Gastroesophageal sphincter (tissue), 4 donors: ENCODE measurements around the gene MEIS2. TPM values are rescaled to one million over a fixed set of nuclear protein-coding genes. Genes with fewer than 3 reads are reported as not detected.
A peak's percentile ranks its signal among the peaks of the same experiment; 100 is the strongest.

Experiments
- ATAC-seq: fragments of 150-250 bp; one replicate; pipeline ENCODE4 v1.9.1; 2016; ENCODE audit warnings: mild to moderate bottlenecking, moderate library complexity
- H3K27ac ChIP-seq, 4 donors: fragments of 200-600 bp; sonication (generic) in 3 of 4; 1 replicate in 3 of 4; 2 replicates in 1 of 4; pipeline ENCODE4 v1.5.1; 2016 to 2019
- H3K27me3 ChIP-seq: fragments of 200-600 bp; sonication (generic); one replicate; pipeline ENCODE4 v1.5.1; 2019
- H3K36me3 ChIP-seq, 2 donors: fragments of 200-600 bp; sonication (generic); one replicate each; pipeline ENCODE4 v1.5.1; 2019; ENCODE audit warnings: control low read depth in 1 of 2
- H3K4me1 ChIP-seq, 3 donors: fragments of 200-600 bp; sonication (generic); 1 replicate in 2 of 3; 2 replicates in 1 of 3; pipeline ENCODE4 v1.5.1; 2016 to 2019; ENCODE audit warnings: control low read depth in 2 of 3
- H3K4me3 ChIP-seq, 2 donors: fragments of 200-600 bp; sonication (generic); one replicate each; pipeline ENCODE4 v1.5.1; 2019; ENCODE audit warnings: mild to moderate bottlenecking in 1 of 2, moderate library complexity in 1 of 2
- H3K9me3 ChIP-seq, 3 donors: fragments of 200-600 bp; sonication (generic); one replicate each; pipeline ENCODE4 v1.5.1; 2017 to 2019; ENCODE audit warnings: control low read depth in 2 of 3
- CTCF ChIP-seq, 4 experiments: fragments of 200-600 bp in 2 of 4; fragments of 450-650 bp in 2 of 4; sonication (generic) in 1 of 4; IDR thresholded peaks; one replicate each; pipeline ENCODE4 v1.5.1; 2017 to 2019; ENCODE audit warnings: antibody characterized with exemption in 4 of 4, mild to moderate bottlenecking in 2 of 4, moderate library complexity in 2 of 4
- EP300 ChIP-seq: sonication (generic); formaldehyde crosslinking; IDR thresholded peaks from one replicate; pipeline ENCODE4 v1.6.1; 2017; ENCODE audit warnings: antibody characterized with exemption, mild to moderate bottlenecking
- POLR2A ChIP-seq, 2 donors: fragments of 450-650 bp; IDR thresholded peaks; one replicate each; pipeline ENCODE4 v1.6.1; 2017; ENCODE audit warnings: antibody characterized with exemption in 2 of 2, mild to moderate bottlenecking in 2 of 2, moderate library complexity in 1 of 2
- POLR2AphosphoS5 ChIP-seq: sonication (generic); formaldehyde crosslinking; IDR thresholded peaks from one replicate; pipeline ENCODE4 v1.6.1; 2017; ENCODE audit warnings: antibody characterized with exemption
- WGBS, 2 donors: methylation state at CpG; one replicate each; pipeline ENCODE4 v1.1.5; 2018; ENCODE audit warnings: low coverage in 1 of 2; 5-methylcytosine and 5-hydroxymethylcytosine counted together
- total RNA-seq, 4 donors: library from RNA; depleted of rRNA; stranded (reverse); fragments of >200 nt; gene quantifications; one replicate each; pipeline ENCODE4 v1.1.0, GENCODE V29; 2016

The MEIS2 gene
- total RNA-seq, 4 donors from 2014 or later = 43.1 to 108 (median 85.7) TPM

GRCh38 chr15:37117030-37117429 lies 16.7 kb upstream of the MEIS2 start:
- no peak for ATAC-seq
- Histone ChIP-seq H3K27ac (no peak overlapping the region), H3K27me3 (no peaks in the 10 kb centered on the region), H3K9me3 (no peaks in the 10 kb centered on the region), H3K4me1 (peaks cover 0 to 16% (median 0%) of the 10 kb centered on the region in 3 donors), H3K36me3 (no peaks in the 10 kb centered on the region), H3K4me3 (no peak overlapping the region)
- no peak for TF ChIP-seq CTCF (IDR thresholded peaks at IDR 0.05)
- 43 to 86% methylated on average over 1 of the region's 1 CpG for WGBS, 2 donors

- Histone ChIP-seq H3K4me3 (no peak overlapping the region), H3K9me3 (no peaks in the 10 kb centered on the region), H3K27ac (no peak overlapping the region), H3K27me3 (no peaks in the 10 kb centered on the region), H3K36me3 (no peaks in the 10 kb centered on the region), H3K4me1 (peaks cover 0 to 29% (median 0%) of the 10 kb centered on the region in 3 donors)
- no peak for ATAC-seq
- WGBS, 2 donors = 95 to 100% methylated on average over 3 of the region's 3 CpGs
- TF ChIP-seq CTCF (IDR thresholded peaks at IDR 0.05) (no peak), POLR2AphosphoS5 (no peak), EP300 (no peak), POLR2A (IDR thresholded peaks at IDR 0.05) (no peak)
Observed at GRCh38 chr15:37115538-37115937, 15.2 kb upstream of the MEIS2 start.

GRCh38 chr15:37112971-37113670 lies 12.8 kb upstream of the MEIS2 start:
- 70 to 86% methylated on average over 4 to 5 of the region's 5 CpGs for WGBS, 2 donors
- no peaks in the 10 kb centered on the region for H3K36me3 ChIP-seq
- H3K4me1 ChIP-seq = peaks cover 0 to 32% (median 0%) of the 10 kb centered on the region in 3 donors
- TF ChIP-seq EP300 (no peak), CTCF (IDR thresholded peaks at IDR 0.05) (no peak), POLR2A (IDR thresholded peaks at IDR 0.05) (no peak), POLR2AphosphoS5 (no peak)
- H3K4me3 ChIP-seq = no peak overlapping the region
- H3K27ac ChIP-seq = peak overlapping the region in 3 of 4 donors; percentile 93 to 98 (median 96)
- ATAC-seq = no peak
- no peaks in the 10 kb centered on the region for H3K9me3 ChIP-seq
- H3K27me3 ChIP-seq = no peaks in the 10 kb centered on the region

GRCh38 chr15:37112171-37112570 lies 11.8 kb upstream of the MEIS2 start:
- Histone ChIP-seq H3K4me3 (no peak overlapping the region), H3K4me1 (peaks cover 0 to 33% (median 0%) of the 10 kb centered on the region in 3 donors), H3K27ac (peak overlapping the region; percentile 68 to 98 (median 94)), H3K27me3 (no peaks in the 10 kb centered on the region), H3K9me3 (no peaks in the 10 kb centered on the region), H3K36me3 (no peaks in the 10 kb centered on the region)
- 38 to 63% methylated on average over 4 of the region's 4 CpGs for WGBS, 2 donors
- peak; percentile 53 for ATAC-seq
- TF ChIP-seq EP300 = no peak
- peak; percentile 57 for TF ChIP-seq POLR2AphosphoS5
- TF ChIP-seq CTCF (IDR thresholded peaks at IDR 0.05) = no peak
- TF ChIP-seq POLR2A (IDR thresholded peaks at IDR 0.05) = no peak

- Histone ChIP-seq H3K27ac (peak overlapping the region; percentile 68 to 98 (median 94)), H3K4me3 (peak overlapping the region; percentile 34 to 54), H3K9me3 (no peaks in the 10 kb centered on the region), H3K36me3 (no peaks in the 10 kb centered on the region), H3K27me3 (no peaks in the 10 kb centered on the region), H3K4me1 (peaks cover 0 to 40% (median 0%) of the 10 kb centered on the region in 3 donors)
- no peak for ATAC-seq
- WGBS, 2 donors = 38 to 62% methylated on average over 2 to 3 of the region's 3 CpGs
- TF ChIP-seq POLR2AphosphoS5 (no peak), POLR2A (IDR thresholded peaks at IDR 0.05) (no peak), CTCF (IDR thresholded peaks at IDR 0.05) (no peak), EP300 (no peak)
Observed at GRCh38 chr15:37111427-37111717, 11.0 kb upstream of the MEIS2 start.
